CD4-positive, alpha-beta memory T cell (primary cell): Measurements from ENCODE around the gene ABTB2. TPM values are rescaled to one million over a fixed set of nuclear protein-coding genes. Genes with fewer than 3 reads are reported as not detected.
"Not testable (repeated sequence)": the region's sequence is repeated elsewhere in the genome, so short reads cannot be mapped to it uniquely, and the experiment has no call there.

Experiments used
- CTCF ChIA-PET: fragments of 350-600 bp; sonication (Branson Sonifier 250); formaldehyde crosslinking; loops from one replicate; lab custom pipeline; 2021; ENCODE audit warnings: inconsistent platforms; ENCODE audit not compliant: partially characterized antibody; lab: Charles Lee
- POLR2A ChIA-PET: fragments of 350-600 bp; sonication (Branson Sonifier 250); formaldehyde crosslinking; loops from one replicate; lab custom pipeline; 2021; ENCODE audit not compliant: partially characterized antibody; lab: Charles Lee
- DNase-seq, 5 donors: peaks; one replicate each; pipeline versions ENCODE4 v3.0.0 to v3.0.0-alpha.2; 2020 to 2022; ENCODE audit warnings: mixed read lengths in 1 of 5
- H3K27ac ChIP-seq: one replicate; pipeline ENCODE4 v1.7.0; 2013; ENCODE audit warnings: low read depth, low read length
- H3K27me3 ChIP-seq: 2 replicates; pipeline ENCODE4 v1.7.0; 2013; ENCODE audit warnings: mild to moderate bottlenecking, low read length, moderate library complexity; ENCODE audit not compliant: insufficient read depth
- H3K36me3 ChIP-seq: 2 replicates; pipeline ENCODE4 v1.7.0; 2013; ENCODE audit warnings: mild to moderate bottlenecking, low read length, moderate library complexity; ENCODE audit not compliant: insufficient read depth
- H3K4me1 ChIP-seq: 2 replicates; pipeline ENCODE4 v1.7.0; 2013; ENCODE audit warnings: mild to moderate bottlenecking, low read length, moderate library complexity; ENCODE audit not compliant: insufficient read depth
- H3K4me3 ChIP-seq, 2 donors: one replicate each; pipeline ENCODE4 v1.7.0; 2013; ENCODE audit warnings: low read length in 2 of 2, mild to moderate bottlenecking in 1 of 2
- H3K9me3 ChIP-seq, 2 donors: one replicate each; pipeline ENCODE4 v1.7.0; 2013; ENCODE audit warnings: low read length in 2 of 2, control low read depth in 1 of 2; ENCODE audit not compliant: control insufficient read depth in 1 of 2
- H3K27ac Mint-ChIP-seq, 7 donors: one replicate each; pipeline ENCODE4 v1.8.0; 2020 to 2021; ENCODE audit warnings: mixed read lengths in 7 of 7, mild to moderate bottlenecking in 6 of 7, inconsistent platforms in 3 of 7, moderate library complexity in 3 of 7
- H3K27me3 Mint-ChIP-seq, 2 donors: one replicate each; pipeline ENCODE4 v1.8.0; 2020 to 2021; ENCODE audit warnings: mixed read lengths in 2 of 2
- H3K36me3 Mint-ChIP-seq, 2 donors: one replicate each; pipeline ENCODE4 v1.8.0; 2020 to 2021; ENCODE audit warnings: mixed read lengths in 2 of 2, inconsistent platforms in 1 of 2, mild to moderate bottlenecking in 1 of 2
- H3K4me1 Mint-ChIP-seq, 4 donors: one replicate each; pipeline ENCODE4 v1.8.0; 2020 to 2021; ENCODE audit warnings: mixed read lengths in 4 of 4, mild to moderate bottlenecking in 1 of 4
- H3K4me3 Mint-ChIP-seq, 8 donors: one replicate each; pipeline ENCODE4 v1.8.0; 2020 to 2021; ENCODE audit warnings: mixed read lengths in 8 of 8, mild to moderate bottlenecking in 7 of 8, moderate library complexity in 6 of 8, inconsistent platforms in 3 of 8
- H3K9me3 Mint-ChIP-seq, 8 donors: one replicate each; pipeline ENCODE4 v1.8.0; 2020 to 2021; ENCODE audit warnings: mixed read lengths in 8 of 8, mild to moderate bottlenecking in 5 of 8, inconsistent platforms in 3 of 8, moderate library complexity in 1 of 8
- intact Hi-C: fragments of 100-400 bp; cut with micrococcal nuclease; formaldehyde crosslinking; loops from one replicate; pipeline ENCODE4 v1.15.1; 2023
- polyA plus RNA-seq, 2 donors: library from polyadenylated mRNA; unstranded; fragments of 300-500 nt; fragmentation: Illumina TruSeq; gene quantifications; one replicate each; pipeline ENCODE4 v1.2.3, GENCODE V29; 2021
- total RNA-seq, 2 experiments: library from RNA; stranded (reverse); gene quantifications; one replicate each; pipeline ENCODE4 v1.2.3, GENCODE V29; 2021

Gene ABTB2
- total and polyA plus RNA-seq, 4 experiments from 2014 or later: 0.35 to 0.39 TPM; not detected in 2

DNA sequence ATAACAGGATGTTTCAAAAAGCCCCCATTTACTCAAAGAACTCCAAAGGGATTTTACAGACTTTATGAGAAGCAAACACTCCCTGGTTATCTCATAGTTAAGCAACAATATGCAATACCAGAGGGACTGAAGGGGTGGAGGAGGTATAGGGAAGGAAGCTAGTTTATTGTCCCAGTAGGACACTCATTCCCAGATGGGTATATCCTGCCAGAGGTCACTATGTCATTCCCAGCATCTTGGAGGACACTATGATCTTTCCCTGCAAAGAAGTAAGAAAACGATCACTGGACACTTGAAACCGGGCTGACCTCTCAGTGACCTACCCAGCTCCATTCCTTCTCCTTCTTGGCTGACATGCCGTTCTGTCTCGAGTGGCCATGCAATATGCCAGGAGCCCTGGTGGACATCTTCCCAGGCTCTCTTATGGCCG lies 137.9 kb downstream of the ABTB2 start:
- Histone ChIP-seq H3K4me1 (no peaks in the 10 kb centered on the region), H3K27ac (no peak overlapping the region), H3K27me3 (no peaks in the 10 kb centered on the region), H3K9me3 (no peaks in the 10 kb centered on the region), H3K4me3 (no peak overlapping the region), H3K36me3 (no peaks in the 10 kb centered on the region)
- Mint-ChIP-seq H3K27me3 (peaks cover 0 to 2% of the 10 kb centered on the region in 2 donors), H3K9me3 (no peaks in the 10 kb centered on the region), H3K4me3 (no peak overlapping the region), H3K4me1 (peaks cover 0 to 2% (median 0%) of the 10 kb centered on the region in 4 donors), H3K27ac (no peak overlapping the region), H3K36me3 (no peaks in the 10 kb centered on the region)
- intact Hi-C loops: no loop called here
- ChIA-PET POLR2A (no interaction called here), CTCF (interaction anchor here (0.7 kb wide), 1 partner anchor 10 kb away, joined by 3 read pairs; no protein-coding TSS in a partner anchor)
- no peak for DNase-seq

DNA sequence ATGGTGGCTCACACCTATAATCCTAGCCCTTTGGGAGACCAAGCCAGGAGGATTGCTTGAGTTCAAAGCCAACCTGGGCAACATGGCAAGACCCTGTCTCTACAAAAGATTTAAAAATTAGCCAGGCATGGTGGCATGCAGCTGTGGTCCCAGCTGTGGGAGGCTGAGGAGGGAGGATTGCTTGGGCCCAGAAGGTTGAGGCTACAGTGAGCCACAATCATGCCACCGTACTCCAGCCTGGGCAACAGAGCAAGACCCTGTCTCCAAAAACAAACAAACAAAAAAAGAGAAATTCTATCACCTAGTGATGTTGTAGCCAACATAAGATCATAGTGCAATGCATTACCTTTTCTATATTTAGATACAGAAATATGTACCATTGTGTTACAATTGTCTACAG lies 138.5 kb downstream of the ABTB2 start:
- no peaks in the 10 kb centered on the region for H3K36me3 Mint-ChIP-seq
- peaks cover 0 to 2% of the 10 kb centered on the region in 2 donors for H3K27me3 Mint-ChIP-seq
- Histone ChIP-seq H3K27ac (no peak overlapping the region), H3K27me3 (no peaks in the 10 kb centered on the region), H3K9me3 (no peaks in the 10 kb centered on the region), H3K4me3 (no peak overlapping the region), H3K36me3 (no peaks in the 10 kb centered on the region), H3K4me1 (no peaks in the 10 kb centered on the region)
- peaks cover 0 to 3% (median 0%) of the 10 kb centered on the region in 4 donors for H3K4me1 Mint-ChIP-seq
- H3K9me3 Mint-ChIP-seq: no peaks in the 10 kb centered on the region
- ChIA-PET POLR2A (no interaction called here), CTCF (no interaction called here)
- H3K4me3 Mint-ChIP-seq: no peak overlapping the region
- no peak for DNase-seq
- intact Hi-C loops: no loop called here
- no peak overlapping the region for H3K27ac Mint-ChIP-seq

DNA sequence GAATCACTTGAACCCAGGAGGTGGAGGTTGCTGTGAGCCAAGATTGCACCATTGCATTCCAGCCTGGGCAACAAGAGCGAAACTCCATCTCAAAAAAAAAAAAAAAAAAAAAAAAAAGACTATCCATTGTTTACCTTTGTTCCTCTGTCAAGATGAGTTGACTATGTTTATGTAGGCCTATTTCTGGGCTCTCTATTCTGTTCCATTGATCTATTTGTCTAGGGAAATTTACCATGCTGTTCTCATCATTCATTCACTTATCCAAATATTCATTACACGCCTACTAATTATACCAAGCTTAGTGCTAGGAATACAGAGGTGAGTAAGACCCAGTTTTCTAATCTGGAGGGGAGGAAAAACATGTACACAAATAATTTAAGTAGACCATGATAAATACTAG lies 139.1 kb downstream of the ABTB2 start:
- H3K4me1 ChIP-seq, H3K27ac ChIP-seq, H3K9me3 Mint-ChIP-seq, H3K27me3 ChIP-seq, H3K4me3 Mint-ChIP-seq, H3K4me1 Mint-ChIP-seq, H3K36me3 Mint-ChIP-seq, intact Hi-C loops, H3K9me3 ChIP-seq, POLR2A ChIA-PET, H3K4me3 ChIP-seq, H3K27me3 Mint-ChIP-seq, DNase-seq, H3K36me3 ChIP-seq: not testable (repeated sequence)
- CTCF ChIA-PET: interaction anchor here (0.9 kb wide), 1 partner anchor 8 kb away, joined by 4 read pairs; no protein-coding TSS in a partner anchor
- peak overlapping the region in 1 of 7 donors; percentile 80 for H3K27ac Mint-ChIP-seq

DNA sequence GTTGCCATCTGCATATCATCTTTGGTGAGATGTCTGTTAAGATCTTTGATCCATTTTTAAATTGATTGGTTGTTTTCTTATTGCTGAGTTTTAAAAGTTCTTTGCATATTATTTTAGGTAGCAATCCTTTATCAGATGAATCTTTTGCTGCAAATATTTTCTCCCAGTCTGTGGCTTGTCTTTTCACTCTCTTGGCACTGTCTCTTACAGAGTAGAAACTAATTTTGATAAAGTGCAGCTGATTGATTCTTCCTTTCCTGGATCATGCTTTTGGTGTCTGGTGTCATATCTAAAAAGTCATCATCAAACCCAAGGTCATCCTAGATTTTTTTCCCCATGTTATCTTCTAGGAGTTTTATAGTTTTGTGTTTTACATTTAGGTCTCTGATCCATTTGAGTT lies 139.7 kb downstream of the ABTB2 start:
- no peaks in the 10 kb centered on the region for H3K36me3 Mint-ChIP-seq
- Histone ChIP-seq H3K4me3 (no peak overlapping the region), H3K27me3 (no peaks in the 10 kb centered on the region), H3K4me1 (no peaks in the 10 kb centered on the region), H3K36me3 (no peaks in the 10 kb centered on the region), H3K27ac (no peak overlapping the region), H3K9me3 (no peaks in the 10 kb centered on the region)
- ChIA-PET CTCF (interaction anchor here (0.9 kb wide), 1 partner anchor 9 kb away, joined by 4 read pairs; no protein-coding TSS in a partner anchor), POLR2A (no interaction called here)
- H3K27ac Mint-ChIP-seq: peak overlapping the region in 1 of 7 donors; percentile 36
- intact Hi-C loops: no loop called here
- H3K4me1 Mint-ChIP-seq: peaks cover 0 to 3% (median 0%) of the 10 kb centered on the region in 4 donors
- H3K4me3 Mint-ChIP-seq: no peak overlapping the region
- H3K27me3 Mint-ChIP-seq: no peaks in the 10 kb centered on the region
- DNase-seq: no peak
- H3K9me3 Mint-ChIP-seq: no peaks in the 10 kb centered on the region

DNA sequence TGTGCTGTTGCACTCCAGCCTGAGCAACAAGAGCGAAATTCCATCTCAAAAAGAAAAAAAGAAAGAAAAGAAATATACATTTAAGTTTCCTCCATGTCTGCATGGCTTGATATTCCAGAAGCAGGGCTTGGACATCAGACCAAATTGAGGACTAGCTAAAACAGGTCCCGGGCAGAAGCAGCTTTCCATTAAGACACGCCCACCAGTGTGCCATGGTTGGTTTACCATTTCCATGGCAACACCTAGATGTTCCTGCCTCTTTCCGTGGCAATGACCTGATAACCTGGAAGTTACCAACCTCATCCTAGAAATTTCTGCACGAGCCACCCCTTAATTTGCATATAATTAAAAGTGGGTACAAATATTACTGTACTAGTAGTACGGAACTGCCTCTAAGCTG lies 141.1 kb downstream of the ABTB2 start:
- Histone ChIP-seq H3K27me3 (no peaks in the 10 kb centered on the region), H3K9me3 (no peaks in the 10 kb centered on the region), H3K36me3 (no peaks in the 10 kb centered on the region), H3K4me3 (no peak overlapping the region), H3K27ac (no peak overlapping the region), H3K4me1 (no peaks in the 10 kb centered on the region)
- Mint-ChIP-seq H3K9me3 (no peaks in the 10 kb centered on the region), H3K27ac (no peak overlapping the region), H3K4me1 (peaks cover 0 to 3% (median 0%) of the 10 kb centered on the region in 4 donors), H3K4me3 (no peak overlapping the region), H3K27me3 (no peaks in the 10 kb centered on the region), H3K36me3 (no peaks in the 10 kb centered on the region)
- ChIA-PET POLR2A (no interaction called here), CTCF (no interaction called here)
- DNase-seq: no peak
- intact Hi-C loops: no loop called here

DNA sequence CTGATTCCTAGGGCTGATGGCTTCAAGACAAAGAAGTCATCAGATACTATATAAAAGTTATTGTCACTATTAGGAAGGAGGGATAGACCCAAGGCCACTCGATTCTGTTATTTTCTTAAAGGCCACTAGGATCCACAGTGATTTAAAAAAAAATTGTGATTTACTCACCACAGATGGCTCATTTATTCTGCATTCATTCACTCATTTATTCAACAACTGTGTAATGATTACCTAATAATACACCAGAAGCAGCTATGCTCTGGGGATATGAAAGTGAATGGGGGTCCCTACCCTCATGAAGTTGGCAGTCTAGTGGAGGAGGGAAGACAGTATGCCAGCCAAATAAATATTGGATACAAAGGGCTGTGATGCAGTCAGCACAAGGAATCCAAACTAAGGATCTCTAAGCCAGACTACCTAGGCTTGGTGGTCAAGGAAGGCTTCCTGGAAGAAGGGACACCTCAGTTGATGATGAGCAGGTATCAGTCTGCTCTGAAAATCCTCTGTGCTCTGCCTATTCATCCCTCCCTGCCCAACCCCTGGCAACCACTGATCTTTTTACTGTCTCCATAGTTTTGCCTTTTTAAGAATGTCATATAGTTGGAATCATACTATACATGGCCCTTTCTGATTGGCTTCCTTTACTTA lies 141.9 kb downstream of the ABTB2 start:
- Histone ChIP-seq H3K27me3 (no peaks in the 10 kb centered on the region), H3K27ac (no peak overlapping the region), H3K36me3 (no peaks in the 10 kb centered on the region), H3K4me3 (no peak overlapping the region), H3K9me3 (no peaks in the 10 kb centered on the region), H3K4me1 (no peaks in the 10 kb centered on the region)
- intact Hi-C loops: no loop called here
- H3K9me3 Mint-ChIP-seq: no peaks in the 10 kb centered on the region
- no peak for DNase-seq
- H3K4me3 Mint-ChIP-seq: no peak overlapping the region
- no peak overlapping the region for H3K27ac Mint-ChIP-seq
- no peaks in the 10 kb centered on the region for H3K27me3 Mint-ChIP-seq
- ChIA-PET POLR2A (no interaction called here), CTCF (no interaction called here)
- no peaks in the 10 kb centered on the region for H3K36me3 Mint-ChIP-seq
- H3K4me1 Mint-ChIP-seq: peaks cover 0 to 3% (median 0%) of the 10 kb centered on the region in 4 donors

DNA sequence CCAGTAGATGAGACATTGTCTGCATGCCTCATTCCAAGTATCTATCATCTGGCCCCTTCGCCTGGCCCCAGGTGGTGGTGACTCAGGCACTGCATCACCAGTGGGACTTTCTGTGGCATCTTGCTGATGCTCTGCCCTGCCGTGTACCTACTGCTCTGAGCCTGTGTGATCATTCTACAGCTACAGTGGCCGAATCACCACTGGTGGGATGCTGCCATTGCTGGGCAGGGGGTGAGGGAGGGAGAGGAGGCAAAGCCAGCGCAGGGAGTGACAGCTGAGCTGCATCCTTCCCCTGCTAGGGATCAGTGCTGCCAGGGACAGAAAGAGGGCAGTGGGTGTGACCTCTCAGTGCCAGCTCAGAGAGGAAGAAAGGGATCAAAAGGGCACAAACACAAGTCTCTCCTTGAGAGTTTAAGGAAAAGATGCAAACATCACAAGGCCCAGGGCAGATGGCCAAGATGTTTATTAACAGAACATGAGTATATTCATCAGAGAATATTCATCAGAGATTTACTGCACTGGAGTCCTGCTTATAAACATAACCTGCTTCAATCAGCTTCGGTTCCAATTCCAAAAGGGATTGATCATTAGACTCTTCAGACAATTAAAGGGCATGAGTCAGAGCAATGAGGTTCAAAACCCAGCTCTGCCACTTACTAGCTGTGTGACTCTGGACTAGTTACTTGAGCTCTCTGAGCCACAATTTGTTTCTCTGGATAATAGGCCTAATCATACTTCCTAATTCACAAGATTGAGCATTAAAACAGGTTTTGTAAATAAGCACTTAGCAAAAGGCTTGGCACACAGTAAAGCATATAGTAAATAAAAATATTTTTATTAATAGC lies 142.6 kb downstream of the ABTB2 start:
- intact Hi-C loops: no loop called here
- POLR2A ChIA-PET: no interaction called here
- no peaks in the 10 kb centered on the region for H3K36me3 ChIP-seq
- H3K9me3 Mint-ChIP-seq: no peaks in the 10 kb centered on the region
- no peaks in the 10 kb centered on the region for H3K36me3 Mint-ChIP-seq
- H3K9me3 ChIP-seq: no peaks in the 10 kb centered on the region
- H3K4me1 Mint-ChIP-seq: peaks cover 0 to 3% (median 0%) of the 10 kb centered on the region in 4 donors
- H3K27ac Mint-ChIP-seq: peak overlapping the region in 1 of 7 donors; percentile 37
- H3K4me3 Mint-ChIP-seq: no peak overlapping the region
- DNase-seq: peak in 1 of 5 donors; percentile 50
- H3K4me1 ChIP-seq: no peaks in the 10 kb centered on the region
- H3K27me3 ChIP-seq: no peaks in the 10 kb centered on the region
- no peak overlapping the region for H3K27ac ChIP-seq
- H3K27me3 Mint-ChIP-seq: no peaks in the 10 kb centered on the region
- no peak overlapping the region for H3K4me3 ChIP-seq
- CTCF ChIA-PET: no interaction called here
